ENCODE data around the gene SERHL2.

DNA sequence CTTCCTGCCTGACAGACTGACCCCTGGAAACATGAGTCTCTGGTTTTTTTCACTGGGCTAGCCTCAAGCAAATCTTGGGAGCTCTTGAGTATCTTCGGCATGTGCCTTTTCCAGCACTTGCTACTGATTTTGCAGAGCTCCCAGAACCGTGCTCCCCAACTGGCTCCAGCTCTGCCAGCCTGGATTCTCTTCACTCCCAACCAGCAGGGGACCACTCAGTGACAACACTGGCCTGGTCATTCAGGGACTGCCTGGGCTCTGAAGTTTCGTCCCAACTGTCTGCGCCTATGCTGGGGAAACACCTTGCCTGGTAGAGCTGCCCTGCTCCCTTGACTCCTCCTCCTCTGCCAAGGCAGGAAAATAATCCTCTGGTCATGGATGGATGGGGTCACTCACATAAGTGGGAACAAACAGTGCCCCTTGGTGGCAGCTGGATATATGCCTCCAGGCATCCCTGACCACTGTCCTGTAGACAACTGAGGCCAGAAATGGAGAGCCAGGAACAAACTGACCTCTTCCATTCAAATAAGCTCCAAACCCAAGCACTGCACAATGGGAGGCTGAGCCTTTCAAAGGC lies 30.7 kb downstream of the SERHL2 start:
- TF ChIP-seq, protein P1, sequence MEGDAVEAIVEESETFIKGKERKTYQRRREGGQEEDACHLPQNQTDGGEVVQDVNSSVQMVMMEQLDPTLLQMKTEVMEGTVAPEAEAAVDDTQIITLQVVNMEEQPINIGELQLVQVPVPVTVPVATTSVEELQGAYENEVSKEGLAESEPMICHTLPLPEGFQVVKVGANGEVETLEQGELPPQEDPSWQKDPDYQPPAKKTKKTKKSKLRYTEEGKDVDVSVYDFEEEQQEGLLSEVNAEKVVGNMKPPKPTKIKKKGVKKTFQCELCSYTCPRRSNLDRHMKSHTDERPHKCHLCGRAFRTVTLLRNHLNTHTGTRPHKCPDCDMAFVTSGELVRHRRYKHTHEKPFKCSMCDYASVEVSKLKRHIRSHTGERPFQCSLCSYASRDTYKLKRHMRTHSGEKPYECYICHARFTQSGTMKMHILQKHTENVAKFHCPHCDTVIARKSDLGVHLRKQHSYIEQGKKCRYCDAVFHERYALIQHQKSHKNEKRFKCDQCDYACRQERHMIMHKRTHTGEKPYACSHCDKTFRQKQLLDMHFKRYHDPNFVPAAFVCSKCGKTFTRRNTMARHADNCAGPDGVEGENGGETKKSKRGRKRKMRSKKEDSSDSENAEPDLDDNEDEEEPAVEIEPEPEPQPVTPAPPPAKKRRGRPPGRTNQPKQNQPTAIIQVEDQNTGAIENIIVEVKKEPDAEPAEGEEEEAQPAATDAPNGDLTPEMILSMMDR (IDR thresholded peaks at IDR 0.05): no peak
- TF ChIP-seq POLR2AphosphoS5 (IDR thresholded peaks at IDR 0.05): no peak
- TF ChIP-seq EP300 (IDR thresholded peaks at IDR 0.05): no peak
- no peak for TF ChIP-seq POLR2A (IDR thresholded peaks at IDR 0.05)
